PC-3 (cell line): Measurements from ENCODE around the gene CKB. TPM values are rescaled to one million over a fixed set of nuclear protein-coding genes. Genes with fewer than 3 reads are reported as not detected.

ENCODE experiments used
- ATAC-seq: fragments of 200-7000 bp; cut with Tn5 transposase; 2 replicates; pipeline ENCODE4 v1.9.1; 2020; ENCODE audit warnings: mild to moderate bottlenecking, moderate library complexity
- BruUV-seq: library from RNA; stranded (reverse); fragments of 400-500 nt; replicated peaks from 2 replicates; lab custom pipeline; 2021; lab: Mats Ljungman, UMichigan
- CTCF ChIA-PET: fragments of 300-600 bp; sonication (Branson Sonifier 250); formaldehyde crosslinking; loops from one replicate; lab custom pipeline; 2022; ENCODE audit warnings: antibody characterized with exemption; lab: Charles Lee
- POLR2A ChIA-PET: fragments of 300-600 bp; sonication (Branson Sonifier 250); formaldehyde crosslinking; loops from one replicate; lab custom pipeline; 2022; ENCODE audit warnings: antibody characterized with exemption; ENCODE audit not compliant: unreplicated experiment; lab: Charles Lee
- DNase-seq: peaks from one replicate; pipeline ENCODE4 v3.0.0-alpha.2; 2015
- H2AFZ ChIP-seq: fragments of 300-600 bp; sonication (generic); 2 replicates; pipeline ENCODE4 v1.6.0; 2016; ENCODE audit warnings: antibody characterized with exemption, low read length
- H3F3A ChIP-seq: fragments of 300-600 bp; sonication (generic); one replicate; pipeline ENCODE4 v1.6.0; 2017; ENCODE audit warnings: antibody characterized with exemption, low read length, control low read depth, mild to moderate bottlenecking; ENCODE audit not compliant: unreplicated experiment
- H3K27ac ChIP-seq: fragments of 300-600 bp; sonication (generic); 2 replicates; pipeline ENCODE4 v1.5.1; 2016; ENCODE audit warnings: mild to moderate bottlenecking, low read length
- H3K27me3 ChIP-seq: fragments of 300-600 bp; sonication (generic); 2 replicates; pipeline ENCODE4 v1.6.1; 2016; ENCODE audit warnings: low read length, mixed read lengths
- H3K36me3 ChIP-seq: fragments of 300-600 bp; sonication (generic); 2 replicates; pipeline ENCODE4 v1.6.1; 2016; ENCODE audit warnings: low read depth, mixed run types, low read length, mixed read lengths
- H3K4me1 ChIP-seq: fragments of 300-600 bp; sonication (generic); 2 replicates; pipeline ENCODE4 v1.5.1; 2016; ENCODE audit warnings: low read length; ENCODE audit not compliant: insufficient read depth
- H3K4me2 ChIP-seq: fragments of 300-600 bp; sonication (generic); 2 replicates; pipeline ENCODE4 v1.6.0; 2016; ENCODE audit warnings: low read length
- H3K4me3 ChIP-seq: fragments of 300-600 bp; sonication (generic); 2 replicates; pipeline ENCODE4 v1.5.1; 2016; ENCODE audit warnings: mild to moderate bottlenecking, low read length, mixed read lengths
- H3K79me2 ChIP-seq: fragments of 300-600 bp; sonication (generic); 2 replicates; pipeline ENCODE4 v1.6.1; 2017; ENCODE audit warnings: low read length, mixed read lengths
- H3K9ac ChIP-seq: fragments of 300-600 bp; sonication (generic); 2 replicates; pipeline ENCODE4 v1.6.0; 2016; ENCODE audit warnings: mild to moderate bottlenecking, low read length
- H3K9me2 ChIP-seq: fragments of 300-600 bp; sonication (generic); replicated peaks from 2 replicates; pipeline ENCODE4 v1.6.1; 2016; ENCODE audit warnings: mixed run types, low read length, mixed read lengths
- H3K9me3 ChIP-seq: fragments of 300-600 bp; sonication (generic); 2 replicates; pipeline ENCODE4 v1.6.1; 2016; ENCODE audit warnings: low read length, mixed read lengths
- H4K20me1 ChIP-seq: fragments of 300-600 bp; sonication (generic); 2 replicates; pipeline ENCODE4 v1.6.1; 2016; ENCODE audit warnings: low read length, mixed read lengths
- CTCF ChIP-seq: fragments of 300-600 bp; sonication (generic); conservative IDR thresholded peaks from 2 replicates; pipeline ENCODE4 v1.5.1; 2017; ENCODE audit warnings: antibody characterized with exemption, low read depth, mild to moderate bottlenecking, low read length
- EZH2 ChIP-seq: fragments of 300-600 bp; sonication (generic); IDR thresholded peaks from one replicate; pipeline ENCODE4 v1.6.1; 2017; ENCODE audit warnings: antibody characterized with exemption, mild to moderate bottlenecking, low read length; ENCODE audit not compliant: unreplicated experiment
- EZH2phosphoT487 ChIP-seq: fragments of 300-600 bp; sonication (generic); IDR thresholded peaks from 2 replicates; pipeline ENCODE4 v1.6.1; 2018; ENCODE audit warnings: mild to moderate bottlenecking, antibody characterized with exemption, low read length, borderline replicate concordance
- intact Hi-C: fragments of 100-400 bp; cut with micrococcal nuclease; formaldehyde crosslinking; loops from 2 replicates; pipeline ENCODE4 v1.9.0; 2023
- total RNA-seq: library from RNA; depleted of rRNA; stranded (reverse); fragments of >200 nt; gene quantifications from 2 replicates; pipeline ENCODE4 v1.2.3, GENCODE V29; 2014

CKB gene
- total RNA-seq, 1 experiment from 2014 or later: 299 TPM

- Histone ChIP-seq H3K27me3 (no peaks in the 10 kb centered on the region), H3K9ac (no peak overlapping the region), H3K79me2 (peaks cover 35% of the 10 kb centered on the region), H3K9me2 (no peaks in the 10 kb centered on the region), H2AFZ (no peak overlapping the region), H3K4me3 (no peak overlapping the region), H3K4me2 (no peak overlapping the region), H3F3A (no peaks in the 10 kb centered on the region), H3K36me3 (peaks cover 4% of the 10 kb centered on the region; the same call in 1 of the 2 replicates), H4K20me1 (peaks cover 8% of the 10 kb centered on the region; the same call in 1 of the 2 replicates), H3K4me1 (peaks cover 18% of the 10 kb centered on the region), H3K27ac (no peak overlapping the region), H3K9me3 (no peaks in the 10 kb centered on the region)
- no peak for DNase-seq
- intact Hi-C loops: no loop called here
- TF ChIP-seq CTCF: no peak
- no peak for TF ChIP-seq EZH2phosphoT487
- TF ChIP-seq EZH2: no peak
- no peak for ATAC-seq
- POLR2A ChIA-PET: no interaction called here
- no TSS peak for BruUV-seq
- CTCF ChIA-PET: interaction anchor here (0.6 kb wide), 1 partner anchor 1053 kb away, joined by 3 read pairs; no protein-coding TSS in a partner anchor
These were observed 11.5 kb upstream of the CKB start for GRCh38 chr14:103533999-103534575.

GRCh38 chr14:103533137-103533998 is 10.7 kb upstream of the CKB start:
- no peaks in the 10 kb centered on the region for H3K27me3 ChIP-seq
- H3K4me1 ChIP-seq: peaks cover 16% of the 10 kb centered on the region
- H3K9me2 ChIP-seq: no peaks in the 10 kb centered on the region
- H2AFZ ChIP-seq: no peak overlapping the region
- no peak overlapping the region for H3K4me2 ChIP-seq
- no peak for DNase-seq
- POLR2A ChIA-PET: no interaction called here
- no peaks in the 10 kb centered on the region for H3F3A ChIP-seq
- H3K36me3 ChIP-seq: peaks cover 4% of the 10 kb centered on the region; the same call in 1 of the 2 replicates
- no TSS peak for BruUV-seq
- no peak overlapping the region for H3K4me3 ChIP-seq
- CTCF ChIA-PET: no interaction called here
- no peak overlapping the region for H3K27ac ChIP-seq
- peaks cover 38% of the 10 kb centered on the region for H3K79me2 ChIP-seq
- H4K20me1 ChIP-seq: peaks cover 8% of the 10 kb centered on the region; the same call in 1 of the 2 replicates
- intact Hi-C loops: no loop called here
- no peak overlapping the region for H3K9ac ChIP-seq
- TF ChIP-seq EZH2phosphoT487 (no peak), EZH2 (no peak), CTCF (no peak)
- no peaks in the 10 kb centered on the region for H3K9me3 ChIP-seq
- no peak for ATAC-seq
